Astrocyte of the spinal cord (primary cell): Measurements from ENCODE around the gene ASCL2.
"Not testable (repeated sequence)": the region's sequence is repeated elsewhere in the genome, so short reads cannot be mapped to it uniquely, and the experiment has no call there.

Experiments
- DNase-seq: peaks from one replicate; pipeline ENCODE4 v3.0.0; 2011; ENCODE audit warnings: low read depth, low spot score
- H3K4me3 ChIP-seq: 2 replicates; pipeline ENCODE4 v1.5.1; 2011; ENCODE audit warnings: low read depth, mild to moderate bottlenecking, low read length, moderate library complexity
- in situ Hi-C: cut with HindIII; loops from 2 replicates; pipeline ENCODE4 v1.10.0; 2017; ENCODE audit warnings: low sequenced_read_pairs
- TF ChIP-seq, protein P1 (sequence below): IDR thresholded peaks from 2 replicates; pipeline ENCODE4 v1.5.1; 2012; ENCODE audit warnings: low read depth, mild to moderate bottlenecking, low read length, inconsistent platforms

ASCL2 gene

DNA sequence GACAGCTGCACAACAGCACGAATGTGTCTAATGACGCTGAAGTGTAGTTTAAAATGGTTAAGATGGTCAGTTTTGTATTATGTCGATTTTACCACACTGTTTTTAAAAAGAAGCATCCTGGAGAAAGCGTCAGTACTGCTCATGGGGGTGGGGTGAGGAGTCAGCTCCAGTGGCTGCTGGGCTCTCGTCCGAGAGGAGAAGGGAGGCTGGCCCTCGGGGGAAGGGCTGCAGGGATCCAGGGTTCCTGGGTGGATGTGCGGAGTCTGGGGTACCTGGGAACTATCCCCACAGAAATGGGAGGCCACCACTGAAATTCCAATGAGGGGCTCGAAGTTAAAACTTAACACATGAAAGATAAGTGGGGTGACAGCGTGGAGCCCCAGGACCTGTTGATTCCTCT is 19.5 kb upstream of the ASCL2 start:
- no peak overlapping the region for H3K4me3 ChIP-seq
- in situ Hi-C loops, result no loop called here
- TF ChIP-seq, protein P1, sequence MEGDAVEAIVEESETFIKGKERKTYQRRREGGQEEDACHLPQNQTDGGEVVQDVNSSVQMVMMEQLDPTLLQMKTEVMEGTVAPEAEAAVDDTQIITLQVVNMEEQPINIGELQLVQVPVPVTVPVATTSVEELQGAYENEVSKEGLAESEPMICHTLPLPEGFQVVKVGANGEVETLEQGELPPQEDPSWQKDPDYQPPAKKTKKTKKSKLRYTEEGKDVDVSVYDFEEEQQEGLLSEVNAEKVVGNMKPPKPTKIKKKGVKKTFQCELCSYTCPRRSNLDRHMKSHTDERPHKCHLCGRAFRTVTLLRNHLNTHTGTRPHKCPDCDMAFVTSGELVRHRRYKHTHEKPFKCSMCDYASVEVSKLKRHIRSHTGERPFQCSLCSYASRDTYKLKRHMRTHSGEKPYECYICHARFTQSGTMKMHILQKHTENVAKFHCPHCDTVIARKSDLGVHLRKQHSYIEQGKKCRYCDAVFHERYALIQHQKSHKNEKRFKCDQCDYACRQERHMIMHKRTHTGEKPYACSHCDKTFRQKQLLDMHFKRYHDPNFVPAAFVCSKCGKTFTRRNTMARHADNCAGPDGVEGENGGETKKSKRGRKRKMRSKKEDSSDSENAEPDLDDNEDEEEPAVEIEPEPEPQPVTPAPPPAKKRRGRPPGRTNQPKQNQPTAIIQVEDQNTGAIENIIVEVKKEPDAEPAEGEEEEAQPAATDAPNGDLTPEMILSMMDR, result no peak
- no peak for DNase-seq

DNA sequence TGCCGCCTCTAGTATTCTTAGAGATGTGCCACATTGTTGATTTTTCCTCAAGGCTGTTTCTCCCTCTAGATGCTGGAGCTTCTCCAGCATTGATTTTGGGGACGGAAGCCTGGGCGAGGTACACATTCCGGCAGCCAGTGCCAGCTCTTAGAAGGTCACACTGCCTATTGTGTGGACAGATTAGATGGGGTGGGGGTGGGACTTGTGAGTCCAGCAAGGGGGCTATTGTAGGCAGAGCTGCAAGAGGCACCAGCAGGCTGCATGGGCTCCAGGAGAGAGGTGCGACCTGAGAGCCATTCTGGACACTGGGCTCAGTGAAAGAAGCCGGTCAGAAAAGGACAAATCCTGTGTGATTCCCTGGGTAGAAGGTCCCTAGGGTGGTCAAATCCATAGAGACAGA is 19.0 kb upstream of the ASCL2 start:
- in situ Hi-C loops, result no loop called here
- TF ChIP-seq, protein P1, result no peak
- H3K4me3 ChIP-seq, result no peak overlapping the region
- no peak for DNase-seq

DNA sequence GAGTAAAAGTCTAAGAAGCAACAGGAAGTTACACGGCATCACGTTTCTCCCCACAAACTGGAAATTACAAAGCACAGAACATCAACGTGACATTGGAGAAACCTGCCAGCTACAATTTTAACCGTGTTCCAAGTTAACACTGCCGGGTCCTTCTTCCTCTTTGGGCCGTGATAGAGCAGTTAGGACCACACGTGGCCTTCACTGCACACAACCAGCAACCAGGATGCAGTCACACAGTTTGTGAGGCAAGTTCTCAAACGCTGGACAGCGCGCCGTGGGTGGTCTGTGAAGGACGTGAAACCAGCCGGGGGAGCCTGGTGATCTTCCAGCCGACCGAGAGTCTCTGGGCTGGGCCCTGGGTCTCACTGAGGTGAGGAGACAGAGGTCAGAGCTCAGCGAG is 16.7 kb upstream of the ASCL2 start:
- H3K4me3 ChIP-seq, result no peak overlapping the region
- in situ Hi-C loops, result no loop called here
- DNase-seq, result no peak
- TF ChIP-seq, protein P1, result no peak

GRCh38 chr11:2286350-2286749 is 16.0 kb upstream of the ASCL2 start:
- DNase-seq, H3K4me3 ChIP-seq, in situ Hi-C loops: not testable (repeated sequence)

DNA sequence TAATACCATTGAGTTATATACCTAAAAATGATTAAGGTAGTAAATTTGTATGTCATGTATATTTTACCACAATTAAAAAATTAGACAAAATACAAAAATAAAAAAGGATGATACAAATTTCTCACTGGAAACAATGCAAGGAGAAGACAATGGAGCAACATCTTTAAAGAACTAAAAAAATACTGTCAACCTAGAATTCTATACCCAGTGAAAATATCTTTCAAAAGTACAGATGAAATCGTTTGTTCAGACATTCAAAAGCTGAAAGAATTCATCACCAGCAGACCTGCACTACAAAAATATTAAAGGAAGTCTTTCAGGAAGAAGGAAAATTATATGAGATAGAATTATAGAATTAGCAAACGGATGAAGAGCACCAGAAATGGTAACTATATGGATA is 9.8 kb upstream of the ASCL2 start:
- no peak for DNase-seq
- no peak overlapping the region for H3K4me3 ChIP-seq
- TF ChIP-seq, protein P1, result no peak
- in situ Hi-C loops, result no loop called here

GRCh38 chr11:2277933-2278523 is 7.6 kb upstream of the ASCL2 start:
- in situ Hi-C loops, result no loop called here
- DNase-seq, result no peak
- TF ChIP-seq, protein P1, result no peak
- no peak overlapping the region for H3K4me3 ChIP-seq

DNA sequence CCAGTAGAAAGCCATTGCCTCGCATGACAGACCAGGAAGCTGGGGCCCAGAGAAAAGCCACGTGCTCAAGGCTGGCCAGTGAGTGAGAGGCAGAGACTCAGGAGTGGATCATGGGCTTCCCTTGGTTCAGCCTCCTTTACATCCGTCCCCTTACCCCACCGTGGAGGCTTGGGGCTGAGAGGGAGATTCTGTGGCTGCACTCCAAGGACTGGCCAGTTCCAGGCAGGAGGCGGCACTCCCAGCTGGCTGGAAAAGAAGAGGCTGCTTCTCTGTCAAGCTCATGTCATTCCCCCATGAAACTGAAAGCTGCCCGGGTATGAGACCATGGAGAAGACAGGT is 6.6 kb upstream of the ASCL2 start:
- DNase-seq, result no peak
- in situ Hi-C loops, result no loop called here
- TF ChIP-seq, protein P1, result no peak
- H3K4me3 ChIP-seq, result no peak overlapping the region
